Gastroesophageal sphincter (tissue), 4 donors: ENCODE results near the gene EPDR1. TPM values are rescaled to one million over a fixed set of nuclear protein-coding genes. Genes with fewer than 3 reads are reported as not detected.
"Not testable (repeated sequence)": the region's sequence is repeated elsewhere in the genome, so short reads cannot be mapped to it uniquely, and the experiment has no call there.

Experiments
- ATAC-seq: fragments of 150-250 bp; one replicate; pipeline ENCODE4 v1.9.1; 2016; ENCODE audit warnings: mild to moderate bottlenecking, moderate library complexity
- H3K27ac ChIP-seq, 4 donors: fragments of 200-600 bp; sonication (generic) in 3 of 4; 1 replicate in 3 of 4; 2 replicates in 1 of 4; pipeline ENCODE4 v1.5.1; 2016 to 2019
- H3K27me3 ChIP-seq: fragments of 200-600 bp; sonication (generic); one replicate; pipeline ENCODE4 v1.5.1; 2019
- H3K36me3 ChIP-seq, 2 donors: fragments of 200-600 bp; sonication (generic); one replicate each; pipeline ENCODE4 v1.5.1; 2019; ENCODE audit warnings: control low read depth in 1 of 2
- H3K4me1 ChIP-seq, 3 donors: fragments of 200-600 bp; sonication (generic); 1 replicate in 2 of 3; 2 replicates in 1 of 3; pipeline ENCODE4 v1.5.1; 2016 to 2019; ENCODE audit warnings: control low read depth in 2 of 3
- H3K4me3 ChIP-seq, 2 donors: fragments of 200-600 bp; sonication (generic); one replicate each; pipeline ENCODE4 v1.5.1; 2019; ENCODE audit warnings: mild to moderate bottlenecking in 1 of 2, moderate library complexity in 1 of 2
- H3K9me3 ChIP-seq, 3 donors: fragments of 200-600 bp; sonication (generic); one replicate each; pipeline ENCODE4 v1.5.1; 2017 to 2019; ENCODE audit warnings: control low read depth in 2 of 3
- CTCF ChIP-seq, 4 experiments: fragments of 200-600 bp in 2 of 4; fragments of 450-650 bp in 2 of 4; sonication (generic) in 1 of 4; IDR thresholded peaks; one replicate each; pipeline ENCODE4 v1.5.1; 2017 to 2019; ENCODE audit warnings: antibody characterized with exemption in 4 of 4, mild to moderate bottlenecking in 2 of 4, moderate library complexity in 2 of 4
- EP300 ChIP-seq: sonication (generic); formaldehyde crosslinking; IDR thresholded peaks from one replicate; pipeline ENCODE4 v1.6.1; 2017; ENCODE audit warnings: antibody characterized with exemption, mild to moderate bottlenecking
- POLR2A ChIP-seq, 2 donors: fragments of 450-650 bp; IDR thresholded peaks; one replicate each; pipeline ENCODE4 v1.6.1; 2017; ENCODE audit warnings: antibody characterized with exemption in 2 of 2, mild to moderate bottlenecking in 2 of 2, moderate library complexity in 1 of 2
- POLR2AphosphoS5 ChIP-seq: sonication (generic); formaldehyde crosslinking; IDR thresholded peaks from one replicate; pipeline ENCODE4 v1.6.1; 2017; ENCODE audit warnings: antibody characterized with exemption
- WGBS, 2 donors: methylation state at CpG; one replicate each; pipeline ENCODE4 v1.1.5; 2018; ENCODE audit warnings: low coverage in 1 of 2; 5-methylcytosine and 5-hydroxymethylcytosine counted together
- total RNA-seq, 4 donors: library from RNA; depleted of rRNA; stranded (reverse); fragments of >200 nt; gene quantifications; one replicate each; pipeline ENCODE4 v1.1.0, GENCODE V29; 2016

Gene EPDR1
- total RNA-seq, 4 donors from 2014 or later = 14.3 to 43.8 (median 19.0) TPM

GRCh38 chr7:37945336-37945735, 24.9 kb downstream of the EPDR1 start:
- Histone ChIP-seq H3K27ac (no peak overlapping the region), H3K36me3 (peaks cover 0 to 7% of the 10 kb centered on the region in 2 donors), H3K4me1 (peaks cover 0 to 23% (median 0%) of the 10 kb centered on the region in 3 donors), H3K9me3 (no peaks in the 10 kb centered on the region), H3K4me3 (no peak overlapping the region), H3K27me3 (no peaks in the 10 kb centered on the region)
- TF ChIP-seq EP300 (no peak), CTCF (IDR thresholded peaks at IDR 0.05) (no peak), POLR2A (IDR thresholded peaks at IDR 0.05) (no peak), POLR2AphosphoS5 (no peak)
- WGBS, 2 donors = 48 to 75% methylated on average over 4 of the region's 4 CpGs
- ATAC-seq = no peak

GRCh38 chr7:37947138-37947940, 26.9 kb downstream of the EPDR1 start:
- Histone ChIP-seq H3K27ac (no peak overlapping the region), H3K9me3 (no peaks in the 10 kb centered on the region), H3K4me1 (peaks cover 0 to 23% (median 0%) of the 10 kb centered on the region in 3 donors), H3K36me3 (peaks cover 0 to 26% of the 10 kb centered on the region in 2 donors), H3K4me3 (no peak overlapping the region), H3K27me3 (no peaks in the 10 kb centered on the region)
- TF ChIP-seq EP300 (no peak), POLR2AphosphoS5 (no peak), CTCF (IDR thresholded peaks at IDR 0.05) (no peak), POLR2A (IDR thresholded peaks at IDR 0.05) (no peak)
- 78 to 91% methylated on average over 6 of the region's 7 CpGs for WGBS, 2 donors
- ATAC-seq = no peak

- H3K4me3 ChIP-seq = no peak overlapping the region
- H3K9me3 ChIP-seq = no peaks in the 10 kb centered on the region
- 82 to 83% methylated on average over 1 to 2 of the region's 7 CpGs for WGBS, 2 donors
- H3K27me3 ChIP-seq = no peaks in the 10 kb centered on the region
- no peak for TF ChIP-seq CTCF (IDR thresholded peaks at IDR 0.05)
- TF ChIP-seq POLR2AphosphoS5 = no peak
- no peak for TF ChIP-seq EP300
- peaks cover 0 to 22% (median 0%) of the 10 kb centered on the region in 3 donors for H3K4me1 ChIP-seq
- H3K27ac ChIP-seq = no peak overlapping the region
- ATAC-seq = no peak
- peaks cover 0 to 26% of the 10 kb centered on the region in 2 donors for H3K36me3 ChIP-seq
Observed at GRCh38 chr7:37947941-37948210, 27.4 kb downstream of the EPDR1 start.

GRCh38 chr7:37952240-37952639, 31.8 kb downstream of the EPDR1 start:
- no peak for ATAC-seq
- no peak overlapping the region for H3K27ac ChIP-seq
- TF ChIP-seq POLR2AphosphoS5 (no peak), POLR2A (IDR thresholded peaks at IDR 0.05) (no peak), EP300 (no peak), CTCF (IDR thresholded peaks at IDR 0.05) (no peak)
- H3K36me3 ChIP-seq = peaks cover 0 to 26% of the 10 kb centered on the region in 2 donors
- H3K9me3 ChIP-seq = no peaks in the 10 kb centered on the region
- H3K27me3 ChIP-seq = no peaks in the 10 kb centered on the region
- no peak overlapping the region for H3K4me3 ChIP-seq
- no peaks in the 10 kb centered on the region for H3K4me1 ChIP-seq
- 78 to 96% methylated on average over 2 of the region's 2 CpGs for WGBS, 2 donors

GRCh38 chr7:37954217-37954616, 33.8 kb downstream of the EPDR1 start:
- H3K9me3 ChIP-seq, H3K4me3 ChIP-seq, H3K27ac ChIP-seq, H3K27me3 ChIP-seq, H3K4me1 ChIP-seq, ATAC-seq: not testable (repeated sequence)
- H3K36me3 ChIP-seq = peaks cover 0 to 23% of the 10 kb centered on the region in 2 donors
- 100% methylated on average over 1 of the region's 1 CpG; no CpG with 5 or more reads in 1 of the 2 donors for WGBS, 2 donors
